Measurements from ENCODE around the gene PHACTR1. TPM values are rescaled to one million over a fixed set of nuclear protein-coding genes. Genes with fewer than 3 reads are reported as not detected.

PHACTR1 gene
- total and polyA plus RNA-seq, 2 of the 4 experiments (the other 2 are of a cell fraction): not detected

DNA sequence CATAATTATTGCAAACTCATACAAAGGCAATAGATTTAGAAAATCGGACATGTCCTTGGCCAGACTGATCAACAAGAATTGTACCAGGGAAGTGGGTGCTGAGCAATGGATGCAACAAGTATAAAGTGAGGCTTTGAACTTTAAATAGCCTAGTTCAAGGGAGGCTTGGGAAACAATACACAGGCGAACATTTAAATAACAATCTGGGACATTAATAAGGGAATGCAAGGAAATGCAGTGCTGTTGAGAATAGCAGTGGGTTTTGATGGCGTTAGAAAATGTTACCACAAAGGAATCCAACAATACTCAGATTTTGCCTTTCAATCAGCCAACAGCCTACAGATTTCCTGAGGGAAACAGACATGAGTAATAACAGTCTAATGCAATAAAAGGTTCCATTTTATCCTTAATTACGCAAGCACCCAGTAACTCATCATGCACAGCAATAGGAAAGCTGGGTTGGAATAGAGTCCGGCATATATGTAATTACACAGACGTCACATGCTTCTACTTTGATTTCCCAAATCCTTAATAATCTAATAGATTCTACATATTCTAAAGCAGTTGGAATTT lies 134.6 kb downstream of the PHACTR1 start:
- Histone ChIP-seq H2BK15ac (ENCODE audit: low read depth, low read length) (no peak overlapping the region), H2AK9ac (replicated peaks; ENCODE audit: low read depth, low read length, poor library complexity) (no peak overlapping the region), H3K4me1 (ENCODE audit: control insufficient read depth, insufficient read depth, low read length) (no peaks in the 10 kb centered on the region), H3K56ac (ENCODE audit: extremely low read depth, insufficient read depth, low read length) (no peak overlapping the region), H4K91ac (ENCODE audit: insufficient read depth, low read depth, low read length) (no peak overlapping the region), H3K23ac (ENCODE audit: low read depth, low read length) (no peak overlapping the region), H3K9ac (ENCODE audit: low read depth, low read length) (no peak overlapping the region), H3K27ac (ENCODE audit: insufficient read depth, low read length) (no peak overlapping the region), H3K18ac (ENCODE audit: low read depth, low read length) (no peak overlapping the region), H4K5ac (ENCODE audit: low read depth, low read length) (no peak overlapping the region), H4K8ac (ENCODE audit: low read depth in 2 of 2, low read length in 2 of 2) (no peak overlapping the region), H3K9me1 (ENCODE audit: insufficient read depth, low read length) (no peaks in the 10 kb centered on the region), H3K9me3 (ENCODE audit: control insufficient read depth, insufficient read depth, low read length) (peaks cover 3% of the 10 kb centered on the region; the same call in 1 of the 2 replicates), H3K4ac (ENCODE audit: low read depth, low read length) (no peak overlapping the region), H2BK20ac (ENCODE audit: low read depth, low read length) (no peak overlapping the region), H2BK120ac (ENCODE audit: low read depth, low read length) (no peak overlapping the region), H3K79me1 (ENCODE audit: low read depth in 1 of 2, low read length in 2 of 2) (no peaks in the 10 kb centered on the region), H2AFZ (replicated peaks; ENCODE audit: low read length, poor library complexity) (no peak overlapping the region), H3K27me3 (ENCODE audit: control insufficient read depth, insufficient read depth, low read length) (no peaks in the 10 kb centered on the region), H3K14ac (replicated peaks; ENCODE audit: low read depth, low read length) (no peak overlapping the region), H2BK5ac (ENCODE audit: low read depth, low read length, poor library complexity, severe bottlenecking) (no peak overlapping the region), H3K4me3 (ENCODE audit: insufficient read depth, low read depth, low read length) (no peak overlapping the region), H3K4me2 (ENCODE audit: low read depth, low read length) (no peak overlapping the region), H4K20me1 (ENCODE audit: insufficient read depth, low read length) (no peaks in the 10 kb centered on the region), H3K36me3 (ENCODE audit: control insufficient read depth, insufficient read depth, low read length) (no peaks in the 10 kb centered on the region), H2AK5ac (ENCODE audit: low read depth, low read length) (no peak overlapping the region)
- TF ChIP-seq RCOR1 (IDR thresholded peaks at IDR 0.05; ENCODE audit: insufficient replicate concordance, low read length) (no peak), SMC3 (IDR thresholded peaks at IDR 0.05; ENCODE audit: low read depth, low read length) (no peak), MXI1 (IDR thresholded peaks at IDR 0.05; ENCODE audit: borderline replicate concordance, low read depth, low read length) (no peak)
- ATAC-seq (ENCODE audit: low read depth): no peak
- no CpG with 5 or more reads among the region's 6 CpGs for WGBS, 2 experiments (ENCODE audit: extremely low coverage in 2 of 2, insufficient read length in 1 of 2)
- intact Hi-C loops (cut with micrococcal nuclease): no loop called here
- in situ Hi-C loops (cut with MboI; ENCODE audit: low sequenced_read_pairs): no loop called here
- DNase-seq: no peak
- dilution Hi-C loops (cut with HindIII; ENCODE audit: low sequenced_read_pairs, unreplicated experiment): no loop called here
- no TSS peak for BruUV-seq (replicated peaks)
- CTCF ChIA-PET: no interaction called here
- POLR2A ChIA-PET (ENCODE audit: unreplicated experiment): no interaction called here
